Neural cell (in vitro differentiated cells): ENCODE data around the gene CACNA1C.

Experiments used
- EP300 ChIP-seq: fragments of 450-650 bp; conservative IDR thresholded peaks from 2 replicates; pipeline ENCODE4 v1.6.1; 2014; ENCODE audit warnings: antibody characterized with exemption, mild to moderate bottlenecking, moderate library complexity; ENCODE audit not compliant: poor library complexity, severe bottlenecking
- EZH2 ChIP-seq: fragments of 200-600, 300-800 bp; shearing (Covaris generic), sonication (generic); IDR thresholded peaks from 2 replicates; pipeline ENCODE4 v1.6.1; 2014; ENCODE audit warnings: antibody characterized with exemption, low read length, borderline replicate concordance, mild to moderate bottlenecking; ENCODE audit not compliant: insufficient read depth, poor library complexity, severe bottlenecking
- POLR2AphosphoS5 ChIP-seq: IDR thresholded peaks from 2 replicates; pipeline ENCODE4 v1.6.1; 2012
- RAD21 ChIP-seq: fragments of 450-650 bp; conservative IDR thresholded peaks from 2 replicates; pipeline ENCODE4 v1.6.1; 2014; ENCODE audit warnings: antibody characterized with exemption, mild to moderate bottlenecking, moderate library complexity
- REST ChIP-seq: IDR thresholded peaks from 2 replicates; pipeline ENCODE4 v1.6.1; 2012; ENCODE audit warnings: borderline replicate concordance
- SMC3 ChIP-seq: fragments of 450-650 bp; conservative IDR thresholded peaks from 2 replicates; pipeline ENCODE4 v1.6.1; 2014; ENCODE audit warnings: antibody characterized with exemption, mild to moderate bottlenecking, moderate library complexity; ENCODE audit not compliant: poor library complexity
- TAF1 ChIP-seq: IDR thresholded peaks from 2 replicates; pipeline ENCODE4 v1.6.1; 2012; ENCODE audit warnings: low read depth
- TF ChIP-seq, protein P1 (sequence below): fragments of 450-650 bp; IDR thresholded peaks from 2 replicates; pipeline ENCODE4 v1.5.1; 2014; ENCODE audit warnings: antibody characterized with exemption, mild to moderate bottlenecking, moderate library complexity; ENCODE audit not compliant: poor library complexity, severe bottlenecking

- TF ChIP-seq, protein P1, sequence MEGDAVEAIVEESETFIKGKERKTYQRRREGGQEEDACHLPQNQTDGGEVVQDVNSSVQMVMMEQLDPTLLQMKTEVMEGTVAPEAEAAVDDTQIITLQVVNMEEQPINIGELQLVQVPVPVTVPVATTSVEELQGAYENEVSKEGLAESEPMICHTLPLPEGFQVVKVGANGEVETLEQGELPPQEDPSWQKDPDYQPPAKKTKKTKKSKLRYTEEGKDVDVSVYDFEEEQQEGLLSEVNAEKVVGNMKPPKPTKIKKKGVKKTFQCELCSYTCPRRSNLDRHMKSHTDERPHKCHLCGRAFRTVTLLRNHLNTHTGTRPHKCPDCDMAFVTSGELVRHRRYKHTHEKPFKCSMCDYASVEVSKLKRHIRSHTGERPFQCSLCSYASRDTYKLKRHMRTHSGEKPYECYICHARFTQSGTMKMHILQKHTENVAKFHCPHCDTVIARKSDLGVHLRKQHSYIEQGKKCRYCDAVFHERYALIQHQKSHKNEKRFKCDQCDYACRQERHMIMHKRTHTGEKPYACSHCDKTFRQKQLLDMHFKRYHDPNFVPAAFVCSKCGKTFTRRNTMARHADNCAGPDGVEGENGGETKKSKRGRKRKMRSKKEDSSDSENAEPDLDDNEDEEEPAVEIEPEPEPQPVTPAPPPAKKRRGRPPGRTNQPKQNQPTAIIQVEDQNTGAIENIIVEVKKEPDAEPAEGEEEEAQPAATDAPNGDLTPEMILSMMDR = no peak
- TF ChIP-seq EZH2 (no peak), TAF1 (no peak), SMC3 (no peak), RAD21 (no peak), POLR2AphosphoS5 (no peak), EP300 (no peak), REST (no peak)
Observed at GRCh38 chr12:2029851-2030250, 22.9 kb upstream of the CACNA1C start.
